ENCODE measurements around the gene KCNQ5.

Gene KCNQ5

DNA sequence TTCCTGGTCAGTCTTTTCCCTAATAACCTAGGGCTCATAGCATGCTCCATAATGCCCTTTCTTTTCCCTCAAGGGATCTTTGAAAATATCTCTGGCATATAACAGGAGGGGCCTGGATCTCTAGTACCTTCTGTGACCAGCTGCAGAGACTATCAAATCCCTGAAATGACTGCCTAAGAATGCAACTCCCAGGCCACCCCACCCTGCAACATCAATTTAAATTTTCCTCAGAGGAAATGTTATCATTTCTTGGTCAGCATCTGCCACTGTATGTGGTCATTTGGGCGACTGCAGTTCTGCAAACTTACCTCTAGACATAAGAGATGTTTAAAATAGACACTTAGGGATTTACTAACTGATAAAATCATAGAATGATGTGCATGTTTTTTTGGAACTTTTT, 200.2 kb downstream of the KCNQ5 start:
- Histone ChIP-seq H4K20me1 (ENCODE audit: insufficient read depth, low read length) (0 out of 2 replicates have a peak, but pooled peaks cover 3% of the 10 kb centered on the region), H3K9me3 (ENCODE audit: insufficient read depth, low read length) (no peaks in the 10 kb centered on the region), H3K36me3 (replicated peaks; ENCODE audit: low read depth, low read length) (no peaks in the 10 kb centered on the region), H3K4me2 (ENCODE audit: low read length) (no peak overlapping the region), H3K9ac (ENCODE audit: low read length) (no peak overlapping the region), H3K27ac (ENCODE audit: low read length) (no peak overlapping the region), H3K79me2 (ENCODE audit: low read length) (no peaks in the 10 kb centered on the region), H2AFZ (ENCODE audit: low read depth, low read length) (no peak overlapping the region), H3K4me1 (ENCODE audit: low read length) (peaks cover 12% of the 10 kb centered on the region), H3K4me3 (ENCODE audit: low read length) (no peak overlapping the region), H3K27me3 (ENCODE audit: low read depth, low read length) (no peaks in the 10 kb centered on the region)
- TF ChIP-seq EZH2phosphoT487 (IDR thresholded peaks at IDR 0.05; ENCODE audit: low read depth): no peak
- TF ChIP-seq, protein P1, sequence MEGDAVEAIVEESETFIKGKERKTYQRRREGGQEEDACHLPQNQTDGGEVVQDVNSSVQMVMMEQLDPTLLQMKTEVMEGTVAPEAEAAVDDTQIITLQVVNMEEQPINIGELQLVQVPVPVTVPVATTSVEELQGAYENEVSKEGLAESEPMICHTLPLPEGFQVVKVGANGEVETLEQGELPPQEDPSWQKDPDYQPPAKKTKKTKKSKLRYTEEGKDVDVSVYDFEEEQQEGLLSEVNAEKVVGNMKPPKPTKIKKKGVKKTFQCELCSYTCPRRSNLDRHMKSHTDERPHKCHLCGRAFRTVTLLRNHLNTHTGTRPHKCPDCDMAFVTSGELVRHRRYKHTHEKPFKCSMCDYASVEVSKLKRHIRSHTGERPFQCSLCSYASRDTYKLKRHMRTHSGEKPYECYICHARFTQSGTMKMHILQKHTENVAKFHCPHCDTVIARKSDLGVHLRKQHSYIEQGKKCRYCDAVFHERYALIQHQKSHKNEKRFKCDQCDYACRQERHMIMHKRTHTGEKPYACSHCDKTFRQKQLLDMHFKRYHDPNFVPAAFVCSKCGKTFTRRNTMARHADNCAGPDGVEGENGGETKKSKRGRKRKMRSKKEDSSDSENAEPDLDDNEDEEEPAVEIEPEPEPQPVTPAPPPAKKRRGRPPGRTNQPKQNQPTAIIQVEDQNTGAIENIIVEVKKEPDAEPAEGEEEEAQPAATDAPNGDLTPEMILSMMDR (IDR thresholded peaks at IDR 0.05; ENCODE audit: low read depth, low read length): no peak

DNA sequence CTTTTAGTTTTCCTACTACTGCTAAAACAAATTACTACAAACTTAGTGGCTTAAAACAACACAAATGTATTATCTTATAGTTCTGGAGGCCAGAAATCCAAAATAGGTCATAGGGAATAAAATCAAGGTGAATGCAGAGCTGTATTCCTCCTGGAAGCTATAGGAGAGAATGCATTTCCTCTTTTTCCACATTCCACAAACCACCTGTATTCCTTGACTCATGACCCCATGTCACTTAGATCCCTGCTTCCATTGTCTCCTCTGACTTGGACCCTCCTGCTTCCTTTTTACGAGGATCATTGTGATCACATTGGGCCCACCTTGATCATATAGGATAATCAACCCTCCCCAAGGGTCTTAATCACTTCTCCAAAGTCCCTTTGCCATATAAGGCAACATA, 200.8 kb downstream of the KCNQ5 start:
- H3K9ac ChIP-seq (ENCODE audit: low read length): no peak overlapping the region
- 0 out of 2 replicates have a peak, but pooled peaks cover 3% of the 10 kb centered on the region for H4K20me1 ChIP-seq (ENCODE audit: insufficient read depth, low read length)
- no peak overlapping the region for H2AFZ ChIP-seq (ENCODE audit: low read depth, low read length)
- no peaks in the 10 kb centered on the region for H3K27me3 ChIP-seq (ENCODE audit: low read depth, low read length)
- TF ChIP-seq, protein P1 (IDR thresholded peaks at IDR 0.05; ENCODE audit: low read depth, low read length): no peak
- TF ChIP-seq EZH2phosphoT487 (IDR thresholded peaks at IDR 0.05; ENCODE audit: low read depth): no peak
- no peak overlapping the region for H3K27ac ChIP-seq (ENCODE audit: low read length)
- no peaks in the 10 kb centered on the region for H3K9me3 ChIP-seq (ENCODE audit: insufficient read depth, low read length)
- no peak overlapping the region for H3K4me2 ChIP-seq (ENCODE audit: low read length)
- no peaks in the 10 kb centered on the region for H3K79me2 ChIP-seq (ENCODE audit: low read length)
- no peak overlapping the region for H3K4me3 ChIP-seq (ENCODE audit: low read length)
- H3K36me3 ChIP-seq (replicated peaks; ENCODE audit: low read depth, low read length): no peaks in the 10 kb centered on the region
- H3K4me1 ChIP-seq (ENCODE audit: low read length): peaks cover 12% of the 10 kb centered on the region

DNA sequence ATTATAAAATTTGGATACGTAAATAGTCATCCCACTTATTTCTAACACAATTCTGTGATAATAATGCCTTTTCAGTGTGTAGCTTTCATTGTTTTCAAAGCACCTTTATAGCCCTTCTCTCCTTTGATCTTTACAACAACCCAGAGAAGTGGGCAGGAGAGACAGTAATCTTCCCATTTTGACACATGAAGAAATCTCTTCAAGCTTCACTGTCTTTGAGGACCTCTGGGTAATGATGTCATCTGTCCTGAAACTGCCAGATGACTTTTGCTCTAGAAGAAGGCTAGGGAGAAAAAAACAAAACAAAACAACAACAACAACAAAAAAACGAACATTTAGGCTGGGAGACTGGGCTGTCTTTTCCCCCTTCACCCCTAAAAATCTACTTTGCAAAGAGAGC, 203.0 kb downstream of the KCNQ5 start:
- Histone ChIP-seq H2AFZ (ENCODE audit: low read depth, low read length) (no peak overlapping the region), H4K20me1 (ENCODE audit: insufficient read depth, low read length) (0 out of 2 replicates have a peak, but pooled peaks cover 3% of the 10 kb centered on the region), H3K79me2 (ENCODE audit: low read length) (no peaks in the 10 kb centered on the region), H3K27ac (ENCODE audit: low read length) (no peak overlapping the region), H3K9ac (ENCODE audit: low read length) (no peak overlapping the region), H3K4me1 (ENCODE audit: low read length) (peaks cover 12% of the 10 kb centered on the region), H3K4me2 (ENCODE audit: low read length) (no peak overlapping the region), H3K36me3 (replicated peaks; ENCODE audit: low read depth, low read length) (no peaks in the 10 kb centered on the region), H3K9me3 (ENCODE audit: insufficient read depth, low read length) (no peaks in the 10 kb centered on the region), H3K4me3 (ENCODE audit: low read length) (no peak overlapping the region), H3K27me3 (ENCODE audit: low read depth, low read length) (no peaks in the 10 kb centered on the region)
- TF ChIP-seq EZH2phosphoT487 (IDR thresholded peaks at IDR 0.05; ENCODE audit: low read depth): no peak
- TF ChIP-seq, protein P1 (IDR thresholded peaks at IDR 0.05; ENCODE audit: low read depth, low read length): no peak

DNA sequence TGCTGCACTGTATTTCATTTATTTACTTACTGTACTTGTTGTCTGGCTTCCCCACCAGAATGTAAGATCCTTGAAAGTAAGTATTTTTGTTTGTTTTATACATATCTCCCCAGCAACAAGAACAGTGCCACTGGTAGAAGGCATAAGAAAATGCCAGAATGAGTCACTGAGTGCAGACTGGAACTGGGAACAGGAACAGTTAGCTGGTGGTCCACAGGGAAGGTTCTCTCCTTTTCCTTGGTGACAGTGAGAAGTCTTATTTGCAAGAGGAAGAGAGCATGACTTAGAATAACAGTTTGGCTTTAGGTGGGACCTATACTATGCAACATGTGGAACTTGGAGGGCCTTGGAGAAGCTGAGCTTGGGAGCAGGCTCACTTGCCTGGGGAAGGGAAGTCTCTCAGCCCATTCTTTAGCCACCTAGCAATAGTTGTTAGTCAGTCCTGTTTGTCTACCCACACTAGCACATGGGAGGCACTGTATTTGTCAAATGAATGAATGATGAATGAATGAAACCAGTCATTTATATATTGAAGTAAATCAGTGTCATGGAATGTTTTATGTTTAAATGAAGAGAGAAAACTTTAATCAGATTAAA, 203.5 kb downstream of the KCNQ5 start:
- Histone ChIP-seq H4K20me1 (ENCODE audit: insufficient read depth, low read length) (0 out of 2 replicates have a peak, but pooled peaks cover 3% of the 10 kb centered on the region), H3K79me2 (ENCODE audit: low read length) (no peaks in the 10 kb centered on the region), H3K27ac (ENCODE audit: low read length) (no peak overlapping the region), H3K4me2 (ENCODE audit: low read length) (no peak overlapping the region), H3K36me3 (replicated peaks; ENCODE audit: low read depth, low read length) (no peaks in the 10 kb centered on the region), H3K27me3 (ENCODE audit: low read depth, low read length) (no peaks in the 10 kb centered on the region), H3K9ac (ENCODE audit: low read length) (no peak overlapping the region), H3K4me3 (ENCODE audit: low read length) (no peak overlapping the region), H3K9me3 (ENCODE audit: insufficient read depth, low read length) (no peaks in the 10 kb centered on the region), H2AFZ (ENCODE audit: low read depth, low read length) (no peak overlapping the region), H3K4me1 (ENCODE audit: low read length) (peaks cover 12% of the 10 kb centered on the region)
- no peak for TF ChIP-seq EZH2phosphoT487 (IDR thresholded peaks at IDR 0.05; ENCODE audit: low read depth)
- TF ChIP-seq, protein P1 (IDR thresholded peaks at IDR 0.05; ENCODE audit: low read depth, low read length): no peak
